Germinal center (tissue), 1 donor: Measurements from ENCODE around the gene PDZRN4.
"Not testable (repeated sequence)": the region's sequence is repeated elsewhere in the genome, so short reads cannot be mapped to it uniquely, and the experiment has no call there.

Experiments used
- DNase-seq: peaks from one replicate; pipeline ENCODE4 v3.0.0; 2012; ENCODE audit warnings: mixed read lengths, low spot score

PDZRN4 gene

GRCh38 chr12:41188058-41188840 lies at the start of gene PDZRN4:
Gene PDZRN4, plus strand, starts transcription at chr12:41188320.
- DNase-seq: no peak

DNA sequence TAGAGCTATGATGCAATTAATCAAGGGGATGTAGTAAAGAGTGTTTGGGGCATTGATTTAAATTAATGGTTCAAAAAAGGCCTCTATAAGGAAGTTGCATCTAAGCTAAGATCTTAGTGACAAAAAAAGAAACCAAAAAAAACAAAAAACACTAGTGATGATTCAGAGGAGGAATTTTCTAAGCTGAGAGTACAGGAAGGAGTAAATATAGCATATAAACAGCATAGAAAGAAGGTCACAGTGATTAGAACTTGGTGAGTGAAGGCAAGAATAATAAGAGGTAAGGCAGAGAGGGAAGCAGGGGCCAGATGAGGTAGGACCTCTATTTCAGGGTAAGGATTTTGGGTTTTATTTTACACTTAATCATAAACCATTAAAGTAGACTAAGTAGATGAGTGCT lies 48.0 kb upstream of the PDZRN4 start:
- no peak for DNase-seq

GRCh38 chr12:41141104-41141503 lies 47.0 kb upstream of the PDZRN4 start:
- no peak for DNase-seq

- no peak for DNase-seq
Observed at GRCh38 chr12:41142376-41142775, 45.7 kb upstream of the PDZRN4 start.

- no peak for DNase-seq
Observed at GRCh38 chr12:41151793-41152192, 36.3 kb upstream of the PDZRN4 start.

DNA sequence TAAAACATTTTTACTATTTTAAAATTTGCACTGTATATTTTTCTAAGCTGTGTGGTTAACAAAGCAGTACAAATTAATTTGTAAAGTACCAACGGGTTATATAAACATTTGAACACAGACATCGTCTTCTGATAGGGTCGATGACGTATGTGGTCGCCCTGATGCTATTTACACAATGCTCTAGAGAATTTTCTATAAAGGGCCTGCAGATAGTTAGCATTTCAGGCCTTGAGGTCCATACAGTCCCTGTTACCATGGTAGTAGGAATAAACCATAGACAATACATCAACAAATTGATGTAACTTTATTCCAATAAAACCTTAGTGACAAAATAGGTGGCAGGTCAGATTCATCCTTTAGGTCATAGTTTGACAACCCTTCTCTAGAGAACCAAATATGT lies 25.7 kb upstream of the PDZRN4 start:
- no peak for DNase-seq

- no peak for DNase-seq
Observed at GRCh38 chr12:41167701-41168100, 20.4 kb upstream of the PDZRN4 start.

DNA sequence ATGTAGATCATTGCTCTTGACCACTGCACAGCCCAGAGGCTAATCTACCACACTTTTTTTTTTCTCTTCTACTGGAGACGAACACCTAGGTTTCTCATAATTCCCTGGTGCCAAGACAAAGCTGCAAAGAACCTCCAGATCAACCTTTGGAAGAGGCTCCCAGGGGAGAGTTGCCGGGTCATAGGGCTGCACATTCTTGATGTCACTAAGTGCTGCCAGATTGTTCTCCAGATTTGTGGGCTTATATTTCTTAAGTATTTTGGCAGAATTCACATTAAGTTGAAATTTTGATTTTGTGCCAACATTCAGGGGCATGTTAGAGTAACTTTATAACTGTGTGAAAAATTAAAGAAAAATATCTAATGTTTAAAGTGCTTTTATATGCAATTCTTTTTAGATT lies 13.5 kb upstream of the PDZRN4 start:
- DNase-seq: no peak

- not testable (repeated sequence) for DNase-seq
Observed at GRCh38 chr12:41179507-41179906, 8.6 kb upstream of the PDZRN4 start.

DNA sequence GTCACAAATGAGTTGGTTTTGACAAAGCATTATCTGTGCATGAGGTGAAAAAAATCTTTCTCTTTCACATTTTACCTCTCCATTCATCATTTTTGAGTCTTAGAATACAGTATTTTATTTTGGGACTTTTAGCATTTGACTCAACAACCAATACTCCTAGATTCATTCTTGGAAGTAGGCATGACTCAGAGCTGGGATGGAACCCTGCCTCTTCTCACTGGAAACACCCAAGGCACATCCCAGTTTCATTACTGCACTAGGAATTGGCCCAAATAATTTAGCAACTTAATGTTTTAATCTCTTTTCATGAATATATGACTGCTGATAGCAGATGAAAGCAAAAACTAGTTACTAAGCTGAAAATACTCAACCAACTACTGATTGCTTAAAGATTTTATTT lies 3.3 kb upstream of the PDZRN4 start:
- no peak for DNase-seq

GRCh38 chr12:41186026-41186425 lies 2.1 kb upstream of the PDZRN4 start:
- no peak for DNase-seq

- no peak for DNase-seq
Observed at GRCh38 chr12:41188841-41189394, 798 bp downstream of the PDZRN4 start.

DNA sequence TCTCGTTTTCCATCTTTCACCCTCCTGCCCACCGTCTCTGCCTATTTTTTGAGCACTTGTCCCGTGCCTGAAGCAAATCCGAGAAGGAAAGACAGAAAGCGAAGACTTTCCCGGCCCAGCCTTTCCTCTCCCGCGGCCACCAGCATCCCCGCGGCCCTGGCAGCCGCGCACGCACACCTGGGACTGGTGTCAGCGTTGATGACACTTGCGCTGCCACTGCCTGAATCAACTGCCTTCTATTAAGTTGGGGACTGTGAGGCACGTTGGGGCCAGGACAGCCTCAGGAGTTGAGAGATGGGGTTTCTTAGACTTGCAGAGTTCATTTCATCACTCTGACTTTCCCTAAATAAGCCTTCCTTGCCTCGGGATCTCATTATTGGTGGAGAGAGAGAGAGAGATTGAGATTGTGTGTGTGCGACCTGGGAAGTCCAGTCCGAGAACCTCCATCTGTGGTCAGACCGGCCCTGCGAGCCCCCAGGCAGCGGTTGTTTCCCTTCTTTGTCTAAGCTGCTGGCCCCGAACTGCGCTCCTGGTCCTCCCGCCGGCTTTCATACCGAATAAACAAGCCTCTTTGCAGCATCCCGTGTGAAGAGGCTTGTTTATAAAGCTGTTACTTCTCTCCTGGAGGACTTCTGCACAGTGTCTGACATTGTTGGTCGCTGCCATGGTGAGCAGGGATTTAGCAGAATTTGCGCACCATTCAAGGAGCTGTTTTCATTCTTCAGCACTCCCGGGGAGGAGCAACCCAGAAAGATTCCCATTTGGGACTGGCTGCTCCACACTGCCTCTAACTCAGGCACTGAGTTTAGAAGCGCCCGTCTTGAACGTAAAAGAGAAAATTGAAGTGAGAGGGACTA lies 1.5 kb downstream of the PDZRN4 start:
- no peak for DNase-seq

DNA sequence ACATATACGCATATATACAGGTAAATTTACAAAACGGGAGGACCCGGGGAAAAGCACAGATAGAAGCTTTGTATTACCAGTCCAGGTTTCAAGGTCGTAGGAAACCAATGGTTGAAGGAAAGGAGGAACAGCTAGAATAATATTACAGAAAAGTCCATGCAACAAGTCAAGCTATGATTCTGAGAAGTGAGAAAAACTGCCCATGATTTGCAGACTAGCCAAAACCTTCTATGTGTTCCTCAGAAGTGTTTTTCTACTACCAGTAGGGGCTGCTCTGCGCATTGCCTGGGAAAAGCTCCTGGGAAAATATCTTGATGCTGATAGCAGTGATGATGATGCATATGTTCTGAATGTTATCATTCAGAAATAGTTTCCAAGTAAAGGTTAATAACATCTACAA lies 2.2 kb downstream of the PDZRN4 start:
- no peak for DNase-seq

- DNase-seq: not testable (repeated sequence)
Observed at GRCh38 chr12:41191549-41191948, 3.4 kb downstream of the PDZRN4 start.

- no peak for DNase-seq
Observed at GRCh38 chr12:41193311-41193710, 5.2 kb downstream of the PDZRN4 start.

GRCh38 chr12:41202051-41202450 lies 13.9 kb downstream of the PDZRN4 start:
- DNase-seq: no peak

DNA sequence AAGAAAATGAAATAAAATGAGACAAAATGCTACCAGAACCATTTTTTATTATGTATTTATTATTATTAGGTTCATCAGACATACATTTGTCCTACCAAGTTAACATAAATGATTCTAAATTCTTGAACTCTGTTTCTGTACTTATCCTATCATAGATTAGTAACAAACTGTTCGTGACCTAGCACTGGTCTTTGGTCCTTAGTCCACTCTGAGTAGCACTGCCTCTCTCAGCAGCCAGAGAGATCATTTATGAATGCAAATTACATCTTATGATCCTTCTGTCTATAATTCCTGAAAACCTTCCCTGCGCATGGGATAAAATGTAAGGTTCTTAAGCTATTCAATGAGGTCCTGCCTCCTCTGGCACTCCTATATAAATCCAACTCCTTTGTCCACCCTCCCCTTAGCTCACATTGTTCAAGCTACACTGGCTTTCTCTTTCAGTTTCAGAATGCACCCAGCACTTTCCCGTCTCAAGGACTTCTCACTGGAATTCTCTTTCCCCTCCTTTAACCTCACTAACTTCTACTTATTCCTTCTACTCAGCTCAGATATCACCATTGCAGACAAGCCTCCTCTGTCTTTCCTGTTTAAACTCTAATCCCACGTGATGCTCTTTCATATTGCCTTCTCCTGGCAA lies 17.1 kb downstream of the PDZRN4 start:
- DNase-seq: no peak

- DNase-seq: no peak
Observed at GRCh38 chr12:41206298-41206697, 18.2 kb downstream of the PDZRN4 start.

GRCh38 chr12:41211448-41211847 lies 23.3 kb downstream of the PDZRN4 start:
- DNase-seq: no peak

DNA sequence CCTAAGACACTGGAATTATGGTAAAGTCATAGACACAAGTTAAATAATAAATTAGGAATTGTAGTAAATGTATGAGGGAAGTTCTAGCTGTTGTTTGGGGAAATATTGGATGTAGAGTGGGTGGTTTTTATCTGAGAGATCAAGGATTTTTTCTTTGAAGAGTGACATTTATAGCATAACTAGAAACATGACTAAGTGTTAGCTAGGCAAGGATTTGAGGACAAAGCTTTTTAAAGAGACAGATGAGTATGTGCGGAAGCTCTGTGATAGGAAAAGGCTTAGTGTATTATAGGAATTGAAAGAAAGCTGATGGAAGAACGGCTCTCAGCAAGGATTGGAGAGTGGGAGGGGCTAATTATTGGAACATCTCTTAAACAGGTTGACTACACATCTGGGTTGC lies 24.5 kb downstream of the PDZRN4 start:
- no peak for DNase-seq

DNA sequence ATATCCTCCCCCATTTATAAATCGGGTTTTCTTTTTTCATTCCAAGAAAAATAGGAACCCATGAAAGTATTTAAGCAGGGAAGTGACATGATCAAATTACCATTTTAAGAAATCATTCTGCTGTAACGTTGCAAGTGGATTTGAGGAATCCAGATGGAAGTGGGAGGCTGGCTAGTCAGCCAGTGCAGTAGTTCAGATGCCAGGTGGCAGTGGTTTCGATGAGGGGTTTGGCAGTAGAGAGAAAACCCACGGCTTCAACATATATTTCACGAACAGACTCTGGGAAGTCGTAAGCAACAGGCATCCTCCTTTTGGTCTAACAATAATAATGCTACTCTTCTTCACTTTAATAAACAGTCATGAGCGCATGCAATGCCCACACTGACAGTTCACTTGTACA lies 25.0 kb downstream of the PDZRN4 start:
- DNase-seq: no peak

- no peak for DNase-seq
Observed at GRCh38 chr12:41213648-41214047, 25.5 kb downstream of the PDZRN4 start.
